HG02571 (cell line): ENCODE results near the gene MYZAP.

Experiments used
- ATAC-seq: cut with Tn5 transposase; IDR thresholded peaks from one replicate; pipeline ENCODE4 v1.9.1; 2021; ENCODE audit warnings: mild to moderate bottlenecking, moderate library complexity; ENCODE audit not compliant: unreplicated experiment

Gene MYZAP

GRCh38 chr15:57655809-57656208, 64.1 kb downstream of the MYZAP start:
- no peak for ATAC-seq

- ATAC-seq = no peak
These were observed 64.7 kb downstream of the MYZAP start for GRCh38 chr15:57656434-57656833.

- ATAC-seq = no peak
These were observed 65.9 kb downstream of the MYZAP start for GRCh38 chr15:57657619-57658018.

- no peak for ATAC-seq
These were observed 70.5 kb downstream of the MYZAP start for GRCh38 chr15:57662091-57662744.

GRCh38 chr15:57662802-57663201, 71.1 kb downstream of the MYZAP start:
- ATAC-seq = no peak

- no peak for ATAC-seq
These were observed 71.6 kb downstream of the MYZAP start for GRCh38 chr15:57663262-57663661.

- no peak for ATAC-seq
These were observed 73.5 kb downstream of the MYZAP start for GRCh38 chr15:57665194-57665593.

- no peak for ATAC-seq
These were observed 74.2 kb downstream of the MYZAP start for GRCh38 chr15:57665939-57666338.

- ATAC-seq = no peak
These were observed 75.6 kb downstream of the MYZAP start for GRCh38 chr15:57667171-57667849.

GRCh38 chr15:57668016-57668415, 76.3 kb downstream of the MYZAP start:
- no peak for ATAC-seq

GRCh38 chr15:57671636-57672035, 79.9 kb downstream of the MYZAP start:
- ATAC-seq = no peak

GRCh38 chr15:57675481-57676181, 83.9 kb downstream of the MYZAP start:
- ATAC-seq = no peak

GRCh38 chr15:57676585-57676984, 84.9 kb downstream of the MYZAP start:
- ATAC-seq = no peak

GRCh38 chr15:57677204-57677603, 85.5 kb downstream of the MYZAP start:
- ATAC-seq = no peak

- no peak for ATAC-seq
These were observed 88.3 kb downstream of the MYZAP start for GRCh38 chr15:57680021-57680420.

GRCh38 chr15:57681011-57681410, 89.3 kb downstream of the MYZAP start:
- no peak for ATAC-seq

GRCh38 chr15:57683481-57683880, 91.8 kb downstream of the MYZAP start:
- ATAC-seq = no peak

- no peak for ATAC-seq
These were observed 92.9 kb downstream of the MYZAP start for GRCh38 chr15:57684491-57685151.

GRCh38 chr15:57685306-57686095, 93.8 kb downstream of the MYZAP start:
- no peak for ATAC-seq

- no peak for ATAC-seq
These were observed 95.0 kb downstream of the MYZAP start for GRCh38 chr15:57686657-57687056.
